Heart left ventricle (tissue), 13 donors: Measurements from ENCODE around the gene PPP1R7.

Experiments used
- CTCF ChIP-seq, 12 donors: fragments of 200-600 bp; sonication (generic) in 4 of 12; IDR thresholded peaks; one replicate each; pipeline versions ENCODE4 v1.5.0 to v1.8.0; 2018 to 2022; ENCODE audit warnings: antibody characterized with exemption in 12 of 12, mild to moderate bottlenecking in 5 of 12
- POLR2A ChIP-seq, 2 donors: fragments of 450-650 bp; IDR thresholded peaks; one replicate each; pipeline ENCODE4 v1.6.1; 2017; ENCODE audit warnings: antibody characterized with exemption in 2 of 2, mild to moderate bottlenecking in 2 of 2, moderate library complexity in 2 of 2
- donor health status: ischemic (EF 13 %, LVEDD 7.1; RV severe dilation, severe dysfunction).
- donor health status: DM: no; HTN: yes; CAD: no.
- donor health status: DM: no; HTN: no; CAD: no.
- donor health status: ischemic (EF 25% LVEDD 6.9; RV normal size, moderate dysfunction).
- donor health status: ischemic (EF 25% LVEDD 5.7; RV mildly dilated, moderate dysfunction).
- donor health status: ischemic (EF 35%, LVEDD 5.7; RV mildly dilated, moderate dysfunction).
- donor health status: nonischemic (EF 11% LVEDD 7.7; RV severe dilation, severe dysfunction).
- donor health status: DM: yes; HTN: yes; CAD: no.
- donor health status: PGD.
- donor health status: ischemic (EF 29% LVEDD 5.4; RV normal size, mild dysfunction).
- donor health status: nonischemic (EF 23%, LVEDD 6.1; RV moderate dilation, normal function).

- TF ChIP-seq CTCF (IDR thresholded peaks at IDR 0.05) (no peak), POLR2A (IDR thresholded peaks at IDR 0.05) (no peak)
These were observed 49.0 kb downstream of the PPP1R7 start for GRCh38 chr2:241199286-241199685.
